GF-D8 (cell line): ENCODE measurements around the gene TSPAN33.
"Not testable (repeated sequence)": the region's sequence is repeated elsewhere in the genome, so short reads cannot be mapped to it uniquely, and the experiment has no call there.

ENCODE experiments used
- DNase-seq: peaks from one replicate; lab custom pipeline; 2025; lab: John Stamatoyannopoulos, UW

The TSPAN33 gene

DNA sequence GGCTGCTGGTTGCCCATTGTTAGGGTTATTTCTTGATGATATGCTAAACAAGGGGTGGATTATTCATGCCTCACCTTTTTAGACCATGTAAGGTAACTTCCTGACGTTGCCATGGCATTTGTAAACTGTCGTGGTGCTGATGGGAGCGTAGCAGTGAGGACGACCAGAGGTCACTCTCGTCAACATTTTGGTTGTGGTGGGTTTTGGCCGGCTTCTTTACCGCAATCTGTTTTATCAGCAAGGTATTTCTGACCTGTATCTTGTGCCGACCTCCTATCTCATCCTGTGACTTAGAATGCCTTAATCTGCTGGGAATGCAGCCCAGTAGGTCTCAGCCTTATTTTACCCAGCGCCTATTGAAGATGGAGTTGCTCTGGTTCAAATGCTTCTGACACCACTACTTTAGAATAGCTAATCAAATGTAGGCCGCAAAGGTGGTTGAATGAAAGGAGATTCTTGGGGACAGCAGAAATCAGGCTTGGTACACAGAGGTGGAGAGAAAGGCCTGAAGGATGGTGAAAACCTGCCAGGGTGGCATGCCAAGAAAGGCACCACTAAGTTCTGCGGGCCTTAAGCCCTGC lies 26.0 kb downstream of the TSPAN33 start:
- DNase-seq, result no peak

DNA sequence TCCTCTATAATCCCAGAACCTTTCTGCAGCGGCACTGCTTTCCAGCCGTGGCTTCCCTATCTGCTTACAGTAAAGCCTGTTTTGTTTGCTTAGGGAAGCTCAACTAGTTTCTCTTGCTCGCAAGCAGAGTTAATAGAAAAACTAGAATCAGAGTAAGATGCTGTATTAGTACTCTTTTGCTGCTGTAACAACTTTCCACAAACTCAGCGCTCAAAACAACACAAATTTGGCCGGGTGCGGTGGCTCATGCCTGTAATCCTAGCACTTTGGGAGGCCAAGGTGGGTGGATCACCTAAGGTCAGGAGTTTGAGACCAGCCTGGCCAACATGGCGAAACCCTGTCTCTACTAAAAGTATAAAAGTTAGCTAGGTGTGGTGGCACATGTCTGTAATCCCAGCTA lies 29.4 kb downstream of the TSPAN33 start:
- DNase-seq, result not testable (repeated sequence)

DNA sequence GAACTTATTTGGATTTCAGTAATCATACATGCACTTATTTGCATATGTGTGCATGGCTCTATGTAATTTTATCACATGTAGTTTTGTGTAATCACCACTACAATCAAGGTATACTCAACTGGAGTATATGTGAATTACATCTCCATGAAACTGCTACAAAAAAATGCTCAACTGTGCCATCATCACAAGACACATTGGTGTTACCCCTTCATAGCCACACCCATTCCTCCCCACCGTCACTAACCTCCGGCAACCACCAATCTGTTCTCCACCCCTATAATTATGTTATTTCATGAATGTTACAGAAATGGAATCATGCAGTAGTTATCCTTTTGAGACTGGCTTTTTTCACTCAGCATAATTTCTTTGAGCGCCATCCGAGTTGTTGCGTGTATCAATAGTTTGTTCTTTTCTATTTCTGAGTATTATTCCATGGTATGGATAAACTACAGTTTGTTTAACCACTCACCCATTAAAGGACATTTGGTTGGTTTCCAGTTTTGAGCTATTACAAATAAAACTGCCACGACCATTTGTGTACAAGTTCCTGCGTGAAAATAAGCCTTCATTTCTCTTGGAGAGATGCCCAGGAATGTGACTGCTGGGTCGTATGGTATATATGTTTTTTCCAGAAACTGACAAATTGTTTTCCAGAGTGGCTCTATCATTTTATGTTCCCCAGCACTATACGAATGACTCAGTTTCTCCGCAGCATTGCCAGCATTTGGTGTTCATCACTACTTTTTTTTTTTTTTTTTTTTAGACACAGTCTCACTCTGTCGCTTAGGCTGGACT lies 32.6 kb downstream of the TSPAN33 start:
- no peak for DNase-seq

DNA sequence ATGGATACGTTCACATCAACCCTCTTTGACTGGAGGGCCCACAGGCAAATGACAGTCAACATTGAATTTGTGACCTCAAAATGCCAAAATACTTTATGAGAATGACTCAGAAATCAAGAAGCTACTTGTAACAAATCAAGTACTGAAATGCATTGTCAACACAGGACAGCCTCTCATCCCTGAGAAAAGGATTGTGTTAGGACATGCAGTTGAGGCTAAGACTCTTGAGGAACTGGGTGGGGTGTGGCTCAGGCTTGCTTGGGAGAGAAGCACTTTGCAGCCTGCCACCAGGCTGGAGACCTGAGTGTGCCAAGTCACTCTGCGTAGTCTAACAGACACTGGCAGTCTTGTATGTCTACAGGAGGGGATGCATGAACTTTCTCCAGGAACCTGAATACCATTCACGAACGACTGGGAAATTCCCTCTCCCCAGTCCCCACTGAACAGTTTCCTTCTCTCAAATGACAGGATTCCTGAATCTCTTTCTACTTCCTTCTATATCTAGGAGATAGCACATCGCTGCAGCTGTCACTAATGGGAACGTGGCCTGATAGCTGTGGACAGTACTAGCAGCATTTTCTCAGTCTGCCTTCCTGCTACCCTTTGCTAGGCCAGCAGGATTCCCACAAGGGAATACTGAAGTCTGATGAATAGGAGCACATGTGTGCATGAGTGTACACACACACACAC lies 40.6 kb downstream of the TSPAN33 start:
- DNase-seq, result no peak

DNA sequence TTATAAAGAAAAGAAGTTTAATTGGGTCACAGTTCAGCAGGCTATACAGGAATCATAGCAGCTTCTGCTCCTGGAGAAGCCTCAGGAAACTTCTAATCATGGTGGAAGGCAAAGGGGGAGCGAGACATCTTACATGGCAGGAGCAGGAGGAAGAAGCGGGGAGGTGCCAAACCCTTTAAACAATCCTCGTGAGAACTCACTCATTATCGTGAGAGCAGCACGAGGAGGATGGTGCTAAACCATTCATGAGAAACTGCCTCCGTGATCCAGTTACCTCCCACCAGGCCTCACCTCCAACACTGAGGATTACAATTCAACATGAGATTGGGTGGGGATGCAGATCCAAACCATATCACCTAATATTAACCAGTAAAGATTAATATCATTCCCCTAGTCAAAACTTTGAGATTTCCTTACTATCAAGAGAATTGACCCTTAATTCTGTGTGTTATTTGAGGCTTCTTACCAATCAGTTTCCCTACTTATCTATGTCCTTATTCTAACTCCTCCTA lies 42.3 kb downstream of the TSPAN33 start:
- DNase-seq, result no peak

DNA sequence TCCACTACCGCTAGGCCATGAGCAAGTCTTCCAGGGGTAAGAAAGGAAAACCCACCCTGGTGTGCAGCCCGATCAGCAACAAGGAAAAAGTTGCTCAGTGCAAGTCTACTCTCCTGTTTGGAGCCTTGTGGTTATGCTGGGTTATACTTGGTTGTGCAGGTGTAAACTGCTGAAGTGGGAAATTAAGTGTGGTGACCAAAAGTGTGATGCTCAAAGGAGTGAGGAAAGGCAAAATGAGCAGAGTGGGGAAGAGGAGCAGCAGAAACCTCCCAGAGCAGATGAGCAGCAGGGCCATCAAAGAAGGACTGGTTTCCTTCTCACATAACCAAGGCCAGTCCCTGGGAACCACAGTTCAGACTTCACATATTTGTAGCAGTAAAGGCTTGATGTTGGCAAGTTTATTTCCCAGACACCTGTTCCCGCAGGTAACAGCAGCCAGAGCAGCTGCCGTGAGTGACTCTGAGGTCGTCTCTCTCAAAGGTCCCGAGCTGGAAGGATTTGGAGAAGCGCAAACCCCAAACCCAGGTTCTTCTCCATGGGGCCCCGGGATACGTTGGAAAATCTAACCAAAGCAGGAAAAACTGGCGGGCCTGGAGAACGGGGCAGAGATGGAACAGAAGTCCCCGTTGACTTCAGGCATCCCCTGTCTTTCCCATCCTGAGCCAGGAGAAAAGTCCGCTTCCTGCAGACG lies 43.3 kb downstream of the TSPAN33 start:
- DNase-seq, result no peak

DNA sequence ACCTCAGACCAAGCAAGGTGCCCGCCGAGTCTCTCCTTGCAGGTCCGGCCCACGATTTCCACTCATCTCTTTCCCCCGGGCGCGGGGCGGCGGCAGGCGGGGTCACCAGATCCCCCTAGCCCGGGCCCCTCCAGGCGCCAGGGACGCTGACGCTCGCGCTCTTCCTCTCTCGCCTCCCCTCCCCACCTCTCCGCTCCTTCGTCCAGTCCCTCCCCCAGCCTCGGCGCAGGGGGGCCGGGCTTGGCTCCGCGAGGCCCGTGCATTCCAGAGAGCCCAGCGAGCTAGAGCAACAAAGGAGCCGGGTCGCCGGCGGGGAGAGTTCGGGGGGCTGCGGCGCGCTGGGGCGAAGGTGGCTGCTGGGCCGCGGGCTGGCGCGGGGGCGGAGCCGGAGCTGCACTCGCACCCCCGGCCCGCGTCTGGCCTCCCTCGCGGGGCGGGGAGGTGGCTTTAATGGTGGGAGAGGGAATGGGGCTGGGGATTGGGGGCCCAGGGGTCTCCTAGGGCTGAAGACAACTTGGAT lies 43.9 kb downstream of the TSPAN33 start, which contains the start of gene SMO:
SMO (plus strand) TSS at position 262 of the 520 bp plus-strand sequence. CDS start 519 bp downstream, outside the sequence.
- DNase-seq, result no peak

DNA sequence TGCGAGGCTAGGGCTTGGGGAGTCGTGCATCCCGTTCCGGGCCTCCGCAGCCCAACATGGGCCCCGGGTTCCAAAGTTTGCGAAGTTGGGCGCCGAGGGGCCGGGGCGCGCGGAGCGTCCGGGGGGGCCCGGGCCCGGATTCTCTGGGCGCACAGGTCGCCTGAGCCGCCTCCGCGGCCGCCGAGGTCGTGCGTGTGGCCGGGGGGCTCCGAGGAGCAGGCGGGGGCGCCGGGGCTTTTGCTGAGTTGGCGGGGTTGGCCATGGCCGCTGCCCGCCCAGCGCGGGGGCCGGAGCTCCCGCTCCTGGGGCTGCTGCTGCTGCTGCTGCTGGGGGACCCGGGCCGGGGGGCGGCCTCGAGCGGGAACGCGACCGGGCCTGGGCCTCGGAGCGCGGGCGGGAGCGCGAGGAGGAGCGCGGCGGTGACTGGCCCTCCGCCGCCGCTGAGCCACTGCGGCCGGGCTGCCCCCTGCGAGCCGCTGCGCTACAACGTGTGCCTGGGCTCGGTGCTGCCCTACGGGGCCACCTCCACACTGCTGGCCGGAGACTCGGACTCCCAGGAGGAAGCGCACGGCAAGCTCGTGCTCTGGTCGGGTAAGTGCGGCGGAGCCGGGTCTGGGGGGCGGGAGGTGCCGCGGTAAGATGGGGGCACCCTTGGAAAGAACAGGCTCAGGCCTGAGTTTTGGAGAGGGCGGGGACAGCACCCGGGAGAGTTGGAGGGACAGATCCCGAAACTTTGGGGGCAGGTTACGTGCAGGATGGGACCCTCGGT lies 44.6 kb downstream of the TSPAN33 start:
- no peak for DNase-seq

DNA sequence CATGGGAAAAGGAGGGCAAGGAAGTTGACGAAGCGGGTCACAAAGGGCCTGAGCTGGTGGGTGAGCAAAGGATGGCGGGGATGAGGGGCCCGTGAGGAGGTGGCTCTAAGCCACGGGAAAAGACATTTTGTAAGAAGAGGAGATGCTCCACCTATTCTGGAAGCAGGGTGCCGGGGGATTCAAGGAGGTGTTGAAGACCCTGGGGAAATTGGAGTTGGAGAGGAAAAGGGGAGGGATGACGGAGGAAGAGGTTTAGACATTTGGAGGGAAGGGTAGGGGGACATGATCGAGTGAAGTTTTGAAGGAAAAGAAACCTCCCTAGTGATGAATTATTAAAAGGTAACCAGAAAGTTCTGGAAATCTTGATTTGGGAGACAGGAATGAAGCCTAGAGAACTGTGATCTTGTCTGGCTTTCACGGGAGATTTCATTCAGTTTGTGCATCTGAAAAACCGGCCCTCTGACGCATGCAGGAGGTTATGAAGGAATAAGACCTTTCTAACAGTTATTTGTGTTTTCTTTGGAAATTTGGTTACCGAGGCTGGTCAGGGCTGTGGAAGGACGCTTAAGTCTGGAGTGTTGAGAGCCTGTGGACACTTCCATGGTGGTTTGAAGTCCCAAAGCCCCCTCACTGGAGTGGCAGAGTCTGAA lies 45.3 kb downstream of the TSPAN33 start:
- DNase-seq, result no peak

DNA sequence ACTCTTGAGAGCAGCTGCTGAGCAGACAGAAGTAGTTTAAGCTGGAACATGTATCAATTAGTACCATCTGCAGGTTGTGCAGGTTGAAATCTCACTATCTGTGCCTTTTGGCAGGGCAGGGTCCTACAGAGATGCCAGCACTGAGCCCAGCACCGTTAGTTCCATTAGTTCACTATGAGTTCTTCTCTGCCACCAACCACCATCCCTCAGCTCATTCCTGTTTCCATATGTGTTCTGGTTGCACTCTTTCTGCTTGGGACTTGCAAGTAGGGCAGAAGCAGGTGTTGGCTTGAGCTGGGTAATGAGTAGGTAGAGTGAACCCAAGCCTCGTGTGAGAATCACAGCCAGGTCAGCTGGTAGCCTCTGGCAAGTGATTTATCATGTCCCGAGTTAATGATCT lies 46.8 kb downstream of the TSPAN33 start:
- DNase-seq, result no peak

DNA sequence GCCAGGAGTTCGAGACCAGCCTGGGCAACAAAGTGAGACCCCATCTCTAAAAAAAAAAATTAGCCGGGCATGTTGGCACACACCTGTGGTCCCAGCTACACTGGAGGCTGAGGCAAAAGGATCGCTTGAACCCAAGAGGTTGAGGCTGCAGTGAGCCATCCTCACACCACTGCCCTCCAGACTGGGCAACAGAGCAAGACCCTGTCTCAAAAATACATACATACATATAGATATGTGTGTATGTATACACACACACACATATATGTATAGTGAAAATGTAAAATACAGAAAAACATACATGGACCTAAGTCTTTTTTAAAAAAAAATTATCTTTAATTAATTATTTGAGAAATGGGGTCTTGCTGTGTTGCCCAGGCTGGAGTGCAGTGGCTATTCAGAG lies 49.4 kb downstream of the TSPAN33 start:
- DNase-seq, result no peak

DNA sequence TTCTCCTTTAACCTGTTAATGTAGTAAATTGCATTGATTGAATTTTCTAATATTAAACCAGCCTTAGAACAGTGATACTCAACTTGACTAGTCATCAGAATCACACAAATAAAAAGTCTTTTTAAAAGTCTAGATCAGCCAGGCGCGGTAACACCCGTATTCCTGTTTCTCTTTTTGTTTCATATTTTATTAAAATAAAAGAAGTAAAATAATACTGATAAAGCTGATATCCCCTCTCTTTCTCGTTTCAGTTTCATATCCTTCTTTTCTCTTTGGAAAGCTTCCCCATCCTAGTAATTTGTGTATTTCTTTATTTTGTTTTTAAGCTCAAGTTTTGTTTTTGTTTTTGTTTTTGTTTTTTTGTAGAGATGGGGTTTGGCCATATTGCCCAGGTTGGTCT lies 53.3 kb downstream of the TSPAN33 start:
- DNase-seq, result no peak

DNA sequence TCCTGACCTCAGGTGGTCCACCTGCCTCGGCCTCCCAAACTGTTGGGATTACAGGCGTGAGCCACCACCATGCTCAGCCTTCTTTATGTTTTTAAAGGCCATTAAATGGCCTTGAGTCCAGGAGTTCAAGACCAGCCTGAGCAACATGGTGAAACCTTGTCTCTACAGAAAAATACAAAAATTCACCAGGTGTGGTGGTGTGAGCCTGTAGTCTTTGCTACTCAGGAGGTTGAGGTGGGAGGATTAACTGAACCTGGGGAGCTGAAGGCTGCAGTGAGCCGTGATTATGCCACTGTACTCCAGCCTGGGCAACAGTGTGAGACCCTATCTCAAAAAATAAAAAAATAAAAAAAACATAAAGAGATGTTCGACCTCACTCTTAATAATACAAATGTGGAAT lies 54.9 kb downstream of the TSPAN33 start:
- no peak for DNase-seq

DNA sequence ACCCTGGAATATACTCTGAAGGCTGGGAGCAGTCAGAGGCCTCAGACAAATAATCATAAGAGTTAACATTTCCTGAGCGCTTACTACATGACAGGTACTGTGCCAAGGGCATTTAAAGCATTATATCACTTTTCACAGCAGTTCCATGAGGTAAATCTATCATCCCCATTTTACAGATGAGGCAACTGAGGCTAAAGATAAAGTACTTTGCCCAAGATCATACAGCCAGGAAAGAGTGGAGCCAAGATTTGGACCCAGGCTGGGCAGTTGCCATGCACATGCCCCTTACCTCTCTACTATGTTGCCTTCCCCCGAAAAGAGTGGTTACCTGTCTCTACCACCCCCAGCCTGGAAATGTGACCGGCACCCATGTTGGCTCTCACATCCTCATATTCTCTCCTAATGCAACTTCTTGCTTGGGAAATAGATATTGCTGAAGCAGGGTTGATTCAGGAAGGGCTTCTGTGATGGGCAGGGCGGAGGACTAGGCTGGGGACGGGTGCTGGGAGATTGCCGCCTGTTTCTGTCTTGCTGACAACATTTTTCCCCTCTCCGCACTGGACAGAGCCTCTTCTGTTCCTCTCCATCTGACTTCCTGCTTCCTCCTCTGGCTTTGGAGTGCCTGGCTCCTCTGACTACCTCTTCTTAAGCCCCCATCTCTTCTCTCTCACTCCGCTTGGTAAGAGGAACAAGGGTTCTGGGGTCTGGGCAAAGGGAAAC lies 57.7 kb downstream of the TSPAN33 start:
- no peak for DNase-seq

DNA sequence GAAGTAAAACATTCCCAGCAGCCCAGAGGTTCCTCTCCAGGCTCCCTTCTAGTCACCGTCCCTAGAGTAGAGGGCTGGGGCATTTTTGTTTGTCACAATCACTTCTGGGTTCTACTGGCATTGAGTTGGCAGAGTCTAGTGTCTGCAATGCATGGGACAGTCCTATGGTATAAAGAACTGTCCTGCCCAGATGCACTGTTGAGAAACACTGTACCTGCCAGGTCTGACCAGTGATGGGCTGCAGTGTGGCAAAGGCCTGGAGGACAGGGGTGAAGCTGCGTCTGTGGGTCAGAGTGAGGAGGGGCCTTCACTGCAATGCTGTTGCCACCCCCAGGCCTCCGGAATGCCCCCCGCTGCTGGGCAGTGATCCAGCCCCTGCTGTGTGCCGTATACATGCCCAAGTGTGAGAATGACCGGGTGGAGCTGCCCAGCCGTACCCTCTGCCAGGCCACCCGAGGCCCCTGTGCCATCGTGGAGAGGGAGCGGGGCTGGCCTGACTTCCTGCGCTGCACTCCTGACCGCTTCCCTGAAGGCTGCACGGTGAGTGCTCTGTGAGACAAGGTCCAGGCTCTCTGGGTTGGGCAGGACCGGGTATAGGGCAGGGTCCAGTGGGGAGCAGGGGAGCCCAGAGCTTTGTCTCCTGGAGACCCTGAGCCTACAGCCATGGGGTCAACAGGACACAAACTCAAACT lies 58.7 kb downstream of the TSPAN33 start:
- no peak for DNase-seq

DNA sequence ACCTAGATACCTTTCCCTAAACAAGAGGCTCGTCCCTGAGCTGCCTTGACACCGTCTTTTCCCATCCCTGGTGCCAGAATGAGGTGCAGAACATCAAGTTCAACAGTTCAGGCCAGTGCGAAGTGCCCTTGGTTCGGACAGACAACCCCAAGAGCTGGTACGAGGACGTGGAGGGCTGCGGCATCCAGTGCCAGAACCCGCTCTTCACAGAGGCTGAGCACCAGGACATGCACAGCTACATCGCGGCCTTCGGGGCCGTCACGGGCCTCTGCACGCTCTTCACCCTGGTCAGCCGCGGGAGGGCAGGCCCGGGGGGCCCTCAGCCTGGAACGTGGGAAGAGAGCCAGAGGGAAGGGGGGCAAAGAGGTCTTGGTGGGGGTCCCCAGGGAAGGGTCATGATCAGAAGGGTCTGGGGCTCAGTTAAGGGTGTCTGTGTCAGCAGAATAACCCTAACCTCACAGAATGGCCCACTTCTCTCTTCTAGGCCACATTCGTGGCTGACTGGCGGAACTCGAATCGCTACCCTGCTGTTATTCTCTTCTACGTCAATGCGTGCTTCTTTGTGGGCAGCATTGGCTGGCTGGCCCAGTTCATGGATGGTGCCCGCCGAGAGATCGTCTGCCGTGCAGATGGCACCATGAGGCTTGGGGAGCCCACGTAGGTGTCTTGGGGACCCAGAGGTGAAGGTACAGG lies 60.8 kb downstream of the TSPAN33 start:
- DNase-seq, result no peak

DNA sequence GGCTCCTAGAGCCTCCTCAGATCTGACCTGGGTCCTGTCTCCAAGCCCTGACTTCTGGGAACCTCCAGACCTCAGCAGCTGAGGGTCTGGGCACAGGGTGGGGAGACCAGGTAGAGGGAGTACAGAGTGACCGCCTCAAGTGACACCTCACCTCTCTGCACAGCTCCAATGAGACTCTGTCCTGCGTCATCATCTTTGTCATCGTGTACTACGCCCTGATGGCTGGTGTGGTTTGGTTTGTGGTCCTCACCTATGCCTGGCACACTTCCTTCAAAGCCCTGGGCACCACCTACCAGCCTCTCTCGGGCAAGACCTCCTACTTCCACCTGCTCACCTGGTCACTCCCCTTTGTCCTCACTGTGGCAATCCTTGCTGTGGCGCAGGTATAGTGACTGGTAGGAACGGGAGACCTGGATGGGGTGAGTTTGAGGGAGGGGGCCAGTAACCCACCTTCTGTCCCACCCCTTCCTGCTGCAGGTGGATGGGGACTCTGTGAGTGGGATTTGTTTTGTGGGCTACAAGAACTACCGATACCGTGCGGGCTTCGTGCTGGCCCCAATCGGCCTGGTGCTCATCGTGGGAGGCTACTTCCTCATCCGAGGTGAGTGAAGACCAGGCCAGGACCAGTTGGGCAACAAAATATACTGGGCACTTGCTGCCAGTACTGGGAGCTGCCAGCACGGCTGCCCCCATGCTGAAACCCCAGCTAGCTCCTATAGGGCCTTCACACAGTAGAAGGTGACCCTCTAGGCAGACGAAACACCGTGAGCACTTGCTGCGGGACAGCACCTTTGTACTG lies 61.7 kb downstream of the TSPAN33 start:
- DNase-seq, result no peak

DNA sequence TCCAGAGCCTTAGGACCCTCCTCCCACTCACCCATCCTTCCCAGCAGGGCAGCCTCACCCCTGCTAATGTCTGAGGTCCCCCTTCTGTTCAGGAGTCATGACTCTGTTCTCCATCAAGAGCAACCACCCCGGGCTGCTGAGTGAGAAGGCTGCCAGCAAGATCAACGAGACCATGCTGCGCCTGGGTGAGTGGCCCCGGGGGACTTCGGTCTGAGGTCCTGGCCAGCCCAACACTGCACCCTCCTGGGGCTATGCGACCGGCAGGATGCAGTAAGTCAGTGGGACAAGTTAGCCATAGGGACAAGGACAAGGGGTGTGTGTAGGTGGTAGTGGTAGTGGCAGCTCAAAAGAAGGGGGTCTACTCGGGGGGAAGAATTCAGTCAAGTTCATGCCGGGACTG lies 64.2 kb downstream of the TSPAN33 start:
- DNase-seq, result no peak
